Body of pancreas (tissue), 4 donors: ENCODE data around the gene ABCC6. TPM values are rescaled to one million over a fixed set of nuclear protein-coding genes. Genes with fewer than 3 reads are reported as not detected.
A peak's percentile ranks its signal among the peaks of the same experiment; 100 is the strongest.

ENCODE experiments used
- ATAC-seq: fragments of 150-250 bp; one replicate; pipeline ENCODE4 v1.9.1; 2016
- DNase-seq, 4 donors: peaks; one replicate each; pipeline ENCODE4 v3.0.0-alpha.2; 2019
- H3K27ac ChIP-seq, 4 donors: fragments of 200-600 bp; sonication (generic); 1 replicate in 3 of 4; 2 replicates in 1 of 4; pipeline versions ENCODE4 v1.5.1 to v1.6.1; 2016 to 2019; ENCODE audit warnings: mild to moderate bottlenecking in 1 of 4, mixed read lengths in 1 of 4, moderate library complexity in 1 of 4
- H3K27me3 ChIP-seq, 2 donors: fragments of 200-600 bp; sonication (generic); one replicate each; pipeline ENCODE4 v1.6.0; 2016; ENCODE audit warnings: mild to moderate bottlenecking in 1 of 2
- H3K36me3 ChIP-seq, 2 donors: fragments of 200-600 bp; sonication (generic); replicated peaks in 1 of 2; 2 replicates each; pipeline ENCODE4 v1.5.1; 2016; ENCODE audit warnings: low read depth in 2 of 2; ENCODE audit not compliant: insufficient read depth in 1 of 2
- H3K4me1 ChIP-seq: fragments of 200-600 bp; sonication (generic); one replicate; pipeline ENCODE4 v1.6.0; 2016
- H3K4me3 ChIP-seq, 2 donors: fragments of 200-600 bp; sonication (generic); 1 replicate in 1 of 2; 2 replicates in 1 of 2; pipeline ENCODE4 v1.5.1; 2016 to 2019
- H3K9me3 ChIP-seq, 3 donors: fragments of 200-600 bp; sonication (generic); 1 replicate in 2 of 3; 2 replicates in 1 of 3; pipeline ENCODE4 v1.5.1; 2016
- CTCF ChIP-seq, 7 experiments: fragments of 450-650 bp in 4 of 7; fragments of 200-600 bp in 3 of 7; sonication (generic) in 3 of 7; IDR thresholded peaks; one replicate each; pipeline ENCODE4 v1.5.1; 2016 to 2019; ENCODE audit warnings: antibody characterized with exemption in 7 of 7
- POLR2A ChIP-seq, 3 donors: fragments of 450-650 bp; IDR thresholded peaks; one replicate each; pipeline ENCODE4 v1.6.1; 2016; ENCODE audit warnings: antibody characterized with exemption in 3 of 3, mild to moderate bottlenecking in 2 of 3
- WGBS, 2 donors: methylation state at CpG; one replicate each; pipeline ENCODE4 v1.1.5; 2017; 5-methylcytosine and 5-hydroxymethylcytosine counted together
- intact Hi-C: fragments of 100-400 bp; cut with DNase I; formaldehyde crosslinking; loops from one replicate; pipeline ENCODE4 v1.15.1; 2023
- total RNA-seq, 2 donors: library from RNA; depleted of rRNA; stranded (reverse); fragments of >200 nt; gene quantifications; one replicate each; pipeline ENCODE4 v1.1.0, GENCODE V29; 2016

The ABCC6 gene
- total RNA-seq, 2 donors from 2014 or later, result 19.4 to 45.1 TPM

- H3K4me3 ChIP-seq, result no peak overlapping the region
- peaks cover 0 to 8% of the 10 kb centered on the region in 2 donors for H3K36me3 ChIP-seq
- no peak overlapping the region for H3K27ac ChIP-seq
- DNase-seq (no peak), ATAC-seq (no peak)
- H3K9me3 ChIP-seq, result no peaks in the 10 kb centered on the region
- WGBS, 2 donors, result 87 to 89% methylated on average over 3 to 4 of the region's 4 CpGs
- H3K27me3 ChIP-seq, result no peaks in the 10 kb centered on the region
- peaks cover 16% of the 10 kb centered on the region for H3K4me1 ChIP-seq
- intact Hi-C loops, result no loop called here
- TF ChIP-seq CTCF (IDR thresholded peaks at IDR 0.05) (no peak), POLR2A (IDR thresholded peaks at IDR 0.05) (no peak)
These were observed 111.7 kb downstream of the ABCC6 start for GRCh38 chr16:16111639-16112038.

GRCh38 chr16:16110111-16110490 is 113.2 kb downstream of the ABCC6 start:
- DNase-seq, result no peak
- 94 to 97% methylated on average over 9 of the region's 9 CpGs for WGBS, 2 donors
- Histone ChIP-seq H3K9me3 (no peaks in the 10 kb centered on the region), H3K36me3 (peaks cover 0 to 9% of the 10 kb centered on the region in 2 donors), H3K4me3 (no peak overlapping the region), H3K27ac (peak overlapping the region in 3 of 4 donors; percentile 41 to 77 (median 55)), H3K27me3 (no peaks in the 10 kb centered on the region), H3K4me1 (peaks cover 16% of the 10 kb centered on the region)
- no peak for TF ChIP-seq CTCF (IDR thresholded peaks at IDR 0.05)
- no peak for TF ChIP-seq POLR2A (IDR thresholded peaks at IDR 0.05)
- intact Hi-C loops, result no loop called here
- no peak for ATAC-seq

GRCh38 chr16:16109453-16110110 is 113.7 kb downstream of the ABCC6 start:
- peaks cover 0 to 9% of the 10 kb centered on the region in 2 donors for H3K36me3 ChIP-seq
- 36 to 43% methylated on average over 8 of the region's 8 CpGs for WGBS, 2 donors
- peak; percentile 59 to 87 (median 80) for DNase-seq
- H3K9me3 ChIP-seq, result no peaks in the 10 kb centered on the region
- intact Hi-C loops, result no loop called here
- H3K27ac ChIP-seq, result peak overlapping the region in 3 of 4 donors; percentile 41 to 77 (median 55)
- TF ChIP-seq POLR2A (IDR thresholded peaks at IDR 0.05), result peak in 1 of 3 donors; percentile 27
- peak in 1 of 7 experiments; percentile 6 for TF ChIP-seq CTCF (IDR thresholded peaks at IDR 0.05)
- ATAC-seq, result peak; percentile 93
- peaks cover 16% of the 10 kb centered on the region for H3K4me1 ChIP-seq
- H3K27me3 ChIP-seq, result no peaks in the 10 kb centered on the region
- H3K4me3 ChIP-seq, result no peak overlapping the region

GRCh38 chr16:16108759-16109158 is 114.5 kb downstream of the ABCC6 start:
- WGBS, 2 donors, result 67 to 75% methylated on average over 6 of the region's 6 CpGs
- Histone ChIP-seq H3K36me3 (peaks cover 0 to 9% of the 10 kb centered on the region in 2 donors), H3K27ac (peak overlapping the region in 3 of 4 donors; percentile 41 to 77 (median 55))

More at GRCh38 chr16:16108759-16109158, 114.5 kb downstream of the ABCC6 start:
- no peak for TF ChIP-seq POLR2A (IDR thresholded peaks at IDR 0.05)
- no peak for TF ChIP-seq CTCF (IDR thresholded peaks at IDR 0.05)
- Histone ChIP-seq H3K4me1 (peaks cover 16% of the 10 kb centered on the region), H3K4me3 (no peak overlapping the region), H3K27me3 (no peaks in the 10 kb centered on the region), H3K9me3 (no peaks in the 10 kb centered on the region)
- ATAC-seq (no peak), DNase-seq (peak in 1 of 4 donors; percentile 34)
- intact Hi-C loops, result no loop called here
